ENCODE measurements around the gene POLR2F. TPM values are rescaled to one million over a fixed set of nuclear protein-coding genes. Genes with fewer than 3 reads are reported as not detected.
A peak's percentile ranks its signal among the peaks of the same experiment; 100 is the strongest.

Gene POLR2F
- total and polyA plus RNA-seq, 7 donors: 69.2 to 280 (median 95.9) TPM

GRCh38 chr22:37999236-37999635, 45.7 kb downstream of the POLR2F start:
- peak; percentile 10 to 45 (median 40) for ATAC-seq
- H3K4me1 ChIP-seq: peaks cover 7% of the 10 kb centered on the region
- 64 to 69% (median 65%) methylated on average over 10 of the region's 10 CpGs for WGBS, 3 donors
- H3K4me3 ChIP-seq: no peak overlapping the region
- intact Hi-C loops (cut with DNase I): no loop called here
- no peaks in the 10 kb centered on the region for H3K36me3 ChIP-seq (ENCODE audit: insufficient read depth in 1 of 2, low read depth in 1 of 2)
- TF ChIP-seq CTCF (IDR thresholded peaks at IDR 0.05): no peak
- no peaks in the 10 kb centered on the region for H3K27me3 ChIP-seq (ENCODE audit: insufficient read depth in 3 of 3, low read length in 2 of 3)
- H3K9me3 ChIP-seq: no peaks in the 10 kb centered on the region
- DNase-seq: no peak
- peak overlapping the region; percentile 47 for H3K27ac ChIP-seq

- Histone ChIP-seq H3K27me3 (ENCODE audit: insufficient read depth in 3 of 3, low read length in 2 of 3) (no peaks in the 10 kb centered on the region), H3K36me3 (ENCODE audit: insufficient read depth in 1 of 2, low read depth in 1 of 2) (no peaks in the 10 kb centered on the region), H3K9me3 (no peaks in the 10 kb centered on the region), H3K4me3 (no peak overlapping the region), H3K4me1 (peaks cover 7% of the 10 kb centered on the region), H3K27ac (peak overlapping the region; percentile 47)
- intact Hi-C loops (cut with DNase I): no loop called here
- ATAC-seq (peak; percentile 89 to 93 (median 90)), DNase-seq (peak; percentile 79 to 87)
- TF ChIP-seq CTCF (IDR thresholded peaks at IDR 0.05): no peak
- WGBS, 3 donors: 30 to 47% (median 32%) methylated on average over 16 of the region's 16 CpGs
These were observed 46.3 kb downstream of the POLR2F start for GRCh38 chr22:37999640-38000272.

GRCh38 chr22:38005943-38006342, 52.4 kb downstream of the POLR2F start:
- H3K4me3 ChIP-seq: no peak overlapping the region
- H3K9me3 ChIP-seq: no peaks in the 10 kb centered on the region
- DNase-seq (no peak), ATAC-seq (no peak)
- TF ChIP-seq CTCF (IDR thresholded peaks at IDR 0.05): no peak
- no peaks in the 10 kb centered on the region for H3K4me1 ChIP-seq
- no peaks in the 10 kb centered on the region for H3K36me3 ChIP-seq (ENCODE audit: insufficient read depth in 1 of 2, low read depth in 1 of 2)
- intact Hi-C loops (cut with DNase I): no loop called here
- whole genome bisulfite sequencing, 3 donors: 80 to 90% (median 90%) methylated on average over 6 of the region's 6 CpGs
- H3K27ac ChIP-seq: no peak overlapping the region
- no peaks in the 10 kb centered on the region for H3K27me3 ChIP-seq (ENCODE audit: insufficient read depth in 3 of 3, low read length in 2 of 3)

- H3K9me3 ChIP-seq: no peaks in the 10 kb centered on the region
These were observed 53.4 kb downstream of the POLR2F start for GRCh38 chr22:38006906-38007305.

More at GRCh38 chr22:38006906-38007305, 53.4 kb downstream of the POLR2F start:
- DNase-seq (no peak), ATAC-seq (no peak)
- 91 to 92% (median 92%) methylated on average over 3 of the region's 3 CpGs for whole genome bisulfite sequencing, 3 donors
- Histone ChIP-seq H3K27ac (no peak overlapping the region), H3K4me3 (no peak overlapping the region), H3K4me1 (no peaks in the 10 kb centered on the region), H3K27me3 (ENCODE audit: insufficient read depth in 3 of 3, low read length in 2 of 3) (no peaks in the 10 kb centered on the region), H3K36me3 (ENCODE audit: insufficient read depth in 1 of 2, low read depth in 1 of 2) (no peaks in the 10 kb centered on the region)
- TF ChIP-seq CTCF (IDR thresholded peaks at IDR 0.05): no peak
- intact Hi-C loops (cut with DNase I): no loop called here
